ENCODE results near the gene UQCC3. TPM values are rescaled to one million over a fixed set of nuclear protein-coding genes. Genes with fewer than 3 reads are reported as not detected.
A peak's percentile ranks its signal among the peaks of the same experiment; 100 is the strongest.

The UQCC3 gene
- total RNA-seq, 2 donors from 2014 or later: 9.2 to 11.1 TPM

DNA sequence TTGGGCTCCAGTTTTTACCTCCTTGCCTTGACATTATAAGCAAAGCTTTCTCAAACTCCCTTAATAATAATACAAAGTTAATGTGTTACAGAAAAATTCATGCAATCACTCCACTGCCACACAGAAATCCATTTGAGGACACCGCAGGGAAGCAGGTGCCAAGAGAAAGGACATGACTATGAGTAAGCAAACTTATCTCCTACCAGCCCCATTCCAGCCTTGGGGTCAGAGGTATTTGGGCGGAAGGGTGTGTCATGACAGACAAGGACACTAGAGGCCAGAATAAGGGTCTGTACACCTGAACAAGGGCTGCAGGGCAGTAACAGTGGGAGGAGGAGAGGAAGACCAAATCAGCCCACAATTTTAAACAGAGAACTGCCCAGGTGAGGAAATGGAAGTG lies 41.9 kb downstream of the UQCC3 start:
- Histone ChIP-seq H3K27me3 (ENCODE audit: control insufficient read depth, insufficient read depth, low read length, poor library complexity, severe bottlenecking) (no peaks in the 10 kb centered on the region), H3K4me1 (ENCODE audit: control insufficient read depth, insufficient read depth, low read length) (peaks cover 9% of the 10 kb centered on the region), H3K36me3 (ENCODE audit: control insufficient read depth, insufficient read depth, low read length) (peaks cover 81% of the 10 kb centered on the region), H3K9me3 (ENCODE audit: control insufficient read depth, low read length) (no peaks in the 10 kb centered on the region), H3K4me3 (ENCODE audit: low read length) (no peak overlapping the region), H3K9ac (ENCODE audit: extremely low read depth, low read length, poor library complexity, severe bottlenecking) (no peak overlapping the region), H3K27ac (ENCODE audit: low read depth, low read length) (no peak overlapping the region)
- Mint-ChIP-seq H3K36me3 (ENCODE audit: low read depth) (peaks cover 71% of the 10 kb centered on the region), H3K27ac (peak overlapping the region; percentile 76), H3K4me1 (peaks cover 45% of the 10 kb centered on the region), H3K27me3 (ENCODE audit: insufficient read depth) (no peaks in the 10 kb centered on the region), H3K4me3 (no peak overlapping the region), H3K9me3 (no peaks in the 10 kb centered on the region)
- peak; percentile 24 for TF ChIP-seq CTCF (conservative IDR thresholded peaks at IDR 0.05)
- WGBS, 2 experiments (ENCODE audit: insufficient coverage in 1 of 2, insufficient read length in 1 of 2): 86 to 100% methylated on average over 1 to 2 of the region's 2 CpGs
- DNase-seq: no peak

- Mint-ChIP-seq H3K4me1 (peaks cover 29% of the 10 kb centered on the region), H3K4me3 (no peak overlapping the region), H3K9me3 (no peaks in the 10 kb centered on the region), H3K27me3 (ENCODE audit: insufficient read depth) (no peaks in the 10 kb centered on the region), H3K36me3 (ENCODE audit: low read depth) (peaks cover 87% of the 10 kb centered on the region), H3K27ac (peak overlapping the region; percentile 39)
- no peak overlapping the region for H3K27ac ChIP-seq (ENCODE audit: low read depth, low read length)
- H3K4me1 ChIP-seq (ENCODE audit: control insufficient read depth, insufficient read depth, low read length): no peaks in the 10 kb centered on the region
- DNase-seq: no peak
- no peak overlapping the region for H3K9ac ChIP-seq (ENCODE audit: extremely low read depth, low read length, poor library complexity, severe bottlenecking)
- no peaks in the 10 kb centered on the region for H3K27me3 ChIP-seq (ENCODE audit: control insufficient read depth, insufficient read depth, low read length, poor library complexity, severe bottlenecking)
- TF ChIP-seq CTCF (conservative IDR thresholded peaks at IDR 0.05): peak; percentile 47
- H3K9me3 ChIP-seq (ENCODE audit: control insufficient read depth, low read length): no peaks in the 10 kb centered on the region
- 97 to 98% methylated on average over 15 to 23 of the region's 24 CpGs for WGBS, 2 experiments (ENCODE audit: insufficient coverage in 1 of 2, insufficient read length in 1 of 2)
- no peak overlapping the region for H3K4me3 ChIP-seq (ENCODE audit: low read length)
- peaks cover 93% of the 10 kb centered on the region for H3K36me3 ChIP-seq (ENCODE audit: control insufficient read depth, insufficient read depth, low read length)
These were observed 44.0 kb downstream of the UQCC3 start for GRCh38 chr11:62715150-62716130.

- Mint-ChIP-seq H3K4me3 (no peak overlapping the region), H3K9me3 (no peaks in the 10 kb centered on the region), H3K36me3 (ENCODE audit: low read depth) (peaks cover 88% of the 10 kb centered on the region), H3K4me1 (peaks cover 29% of the 10 kb centered on the region), H3K27ac (peak overlapping the region; percentile 39), H3K27me3 (ENCODE audit: insufficient read depth) (no peaks in the 10 kb centered on the region)
- Histone ChIP-seq H3K27ac (ENCODE audit: low read depth, low read length) (no peak overlapping the region), H3K9me3 (ENCODE audit: control insufficient read depth, low read length) (no peaks in the 10 kb centered on the region), H3K27me3 (ENCODE audit: control insufficient read depth, insufficient read depth, low read length, poor library complexity, severe bottlenecking) (no peaks in the 10 kb centered on the region), H3K4me1 (ENCODE audit: control insufficient read depth, insufficient read depth, low read length) (no peaks in the 10 kb centered on the region), H3K36me3 (ENCODE audit: control insufficient read depth, insufficient read depth, low read length) (peaks cover 93% of the 10 kb centered on the region), H3K4me3 (ENCODE audit: low read length) (no peak overlapping the region), H3K9ac (ENCODE audit: extremely low read depth, low read length, poor library complexity, severe bottlenecking) (no peak overlapping the region)
- no peak for DNase-seq
- 95 to 100% methylated on average over 5 of the region's 5 CpGs for WGBS, 2 experiments (ENCODE audit: insufficient coverage in 1 of 2, insufficient read length in 1 of 2)
- no peak for TF ChIP-seq CTCF (conservative IDR thresholded peaks at IDR 0.05)
These were observed 44.7 kb downstream of the UQCC3 start for GRCh38 chr11:62716206-62716605.

Data from endodermal cell (in vitro differentiated cells).